HCT116 (cell line): ENCODE measurements around the gene EPHB4. TPM values are rescaled to one million over a fixed set of nuclear protein-coding genes. Genes with fewer than 3 reads are reported as not detected.

ENCODE experiments used
- ATAC-seq: fragments of 200-7000 bp; cut with Tn5 transposase; 2 replicates; pipeline ENCODE4 v1.9.1; 2020; ENCODE audit warnings: mild to moderate bottlenecking, moderate library complexity
- BruUV-seq: library from RNA; stranded (reverse); fragments of 400-500 nt; replicated peaks from 2 replicates; lab custom pipeline; 2021; lab: Mats Ljungman, UMichigan
- CTCF ChIA-PET: fragments of 300-600 bp; sonication (Branson Sonifier 250); formaldehyde crosslinking; loops from one replicate; lab custom pipeline; 2021; ENCODE audit warnings: antibody characterized with exemption; lab: Charles Lee
- POLR2A ChIA-PET: fragments of 300-600, 350-600 bp; sonication (Branson Sonifier 250); formaldehyde crosslinking; loops from one replicate; lab custom pipeline; 2021; ENCODE audit warnings: antibody characterized with exemption; lab: Charles Lee
- RAD21 ChIA-PET, 2 experiments: fragments of 300-600 bp; sonication (Branson Sonifier 250); formaldehyde crosslinking; loops; one replicate each; lab custom pipeline; 2023; ENCODE audit warnings: low total read pairs in 2 of 2; ENCODE audit not compliant: uncharacterized antibody in 2 of 2, unreplicated experiment in 2 of 2, low non-redundant PET in 1 of 2; lab: Charles Lee
- DNase-seq: peaks from one replicate; pipeline ENCODE4 v3.0.0-alpha.2; 2010; ENCODE audit warnings: low read depth, low spot score
- H2AFZ ChIP-seq: fragments of 200-600 bp; shearing (Covaris generic), sonication (generic); 2 replicates; pipeline ENCODE4 v1.6.1; 2017; ENCODE audit warnings: low read depth, mixed run types, mixed read lengths, antibody characterized with exemption, low read length; ENCODE audit not compliant: poor library complexity, severe bottlenecking
- H3K27ac ChIP-seq: 2 replicates; pipeline ENCODE4 v1.5.1; 2012; ENCODE audit warnings: low read depth, low read length
- H3K27me3 ChIP-seq: fragments of 200-600 bp; sonication (generic); 2 replicates; pipeline ENCODE4 v1.6.1; 2016; ENCODE audit warnings: mixed run types, low read length, mixed read lengths; ENCODE audit not compliant: insufficient read depth
- H3K36me3 ChIP-seq, 2 experiments: fragments of 200-500 bp in 1 of 2; fragments of 200-600 bp in 1 of 2; sonication (Bioruptor generic) in 1 of 2; sonication (generic) in 1 of 2; 2 replicates each; pipeline versions ENCODE4 v1.5.1 to v1.6.1; 2014 to 2016; ENCODE audit warnings: low read length in 2 of 2, inconsistent platforms in 1 of 2, mixed read lengths in 1 of 2, mixed run types in 1 of 2; ENCODE audit not compliant: insufficient read depth in 2 of 2, control insufficient read depth in 1 of 2
- H3K4me1 ChIP-seq, 2 experiments: fragments of 200-600 bp in 1 of 2; sonication (generic) in 1 of 2; 2 replicates each; pipeline versions ENCODE4 v1.5.1 to v1.6.1; 2012 to 2017; ENCODE audit warnings: low read length in 2 of 2, inconsistent platforms in 1 of 2, mild to moderate bottlenecking in 1 of 2, mixed read lengths in 1 of 2, mixed run types in 1 of 2, moderate library complexity in 1 of 2; ENCODE audit not compliant: insufficient read depth in 2 of 2, control insufficient read depth in 1 of 2
- H3K4me2 ChIP-seq: fragments of 200-600 bp; sonication (generic); 2 replicates; pipeline ENCODE4 v1.6.1; 2017; ENCODE audit warnings: mixed run types, low read length, mixed read lengths
- H3K4me3 ChIP-seq, 2 experiments: fragments of 200-600 bp in 1 of 2; sonication (generic) in 1 of 2; replicated peaks in 1 of 2; 2 replicates each; pipeline ENCODE4 v1.5.1; 2011 to 2016; ENCODE audit warnings: low read length in 2 of 2, control low read depth in 1 of 2, low read depth in 1 of 2, mild to moderate bottlenecking in 1 of 2, mixed read lengths in 1 of 2, mixed run types in 1 of 2
- H3K79me2 ChIP-seq: fragments of 200-600 bp; sonication (generic); 2 replicates; pipeline ENCODE4 v1.6.1; 2017; ENCODE audit warnings: mild to moderate bottlenecking, mixed run types, low read length, moderate library complexity, mixed read lengths; ENCODE audit not compliant: insufficient read depth
- H3K9ac ChIP-seq: fragments of 200-600 bp; sonication (generic); 2 replicates; pipeline ENCODE4 v1.6.1; 2016; ENCODE audit warnings: low read length, mixed read lengths
- H3K9me2 ChIP-seq: fragments of 200-600 bp; sonication (generic), shearing (Covaris generic); 2 replicates; pipeline ENCODE4 v1.6.1; 2017; ENCODE audit warnings: mixed run types, mild to moderate bottlenecking, moderate library complexity; ENCODE audit not compliant: insufficient read depth
- H3K9me3 ChIP-seq, 2 experiments: fragments of 200-500 bp in 1 of 2; fragments of 200-600 bp in 1 of 2; sonication (Bioruptor generic) in 1 of 2; sonication (generic) in 1 of 2; 2 replicates each; pipeline ENCODE4 v1.6.1; 2014 to 2017; ENCODE audit warnings: low read length in 2 of 2, mixed read lengths in 2 of 2, inconsistent platforms in 1 of 2, low read depth in 1 of 2, mild to moderate bottlenecking in 1 of 2, mixed run types in 1 of 2, moderate library complexity in 1 of 2; ENCODE audit not compliant: control insufficient read depth in 1 of 2, insufficient read depth in 1 of 2
- H4K20me1 ChIP-seq: fragments of 200-600 bp; sonication (generic), shearing (Covaris generic); 2 replicates; pipeline ENCODE4 v1.6.1; 2017; ENCODE audit warnings: mixed run types, mild to moderate bottlenecking, moderate library complexity; ENCODE audit not compliant: insufficient read depth
- ATF3 ChIP-seq: IDR thresholded peaks from 2 replicates; pipeline ENCODE4 v1.6.1; 2012
- CEBPB ChIP-seq: IDR thresholded peaks from 2 replicates; pipeline ENCODE4 v1.6.1; 2012; ENCODE audit warnings: low read depth
- CTCF ChIP-seq, 3 experiments: fragments of 200-600 bp in 1 of 3; sonication (generic) in 1 of 3; IDR thresholded peaks in 2 of 3; conservative IDR thresholded peaks in 1 of 3; 2 replicates each; pipeline ENCODE4 v1.5.1; 2012 to 2017; ENCODE audit warnings: low read depth in 2 of 3, low read length in 2 of 3, antibody characterized with exemption in 1 of 3, borderline replicate concordance in 1 of 3, control low read depth in 1 of 3, mild to moderate bottlenecking in 1 of 3, mixed read lengths in 1 of 3, mixed run types in 1 of 3, moderate library complexity in 1 of 3; ENCODE audit not compliant: insufficient read depth in 1 of 3
- ELF1 ChIP-seq: IDR thresholded peaks from 2 replicates; pipeline ENCODE4 v1.6.1; 2012; ENCODE audit warnings: low read depth, borderline replicate concordance
- FOSL1 ChIP-seq: IDR thresholded peaks from 2 replicates; pipeline ENCODE4 v1.6.1; 2012; ENCODE audit warnings: low read depth
- POLR2A ChIP-seq: IDR thresholded peaks from 2 replicates; pipeline ENCODE4 v1.7.0; 2011; ENCODE audit warnings: borderline replicate concordance; ENCODE audit not compliant: insufficient read depth, insufficient read length; ENCODE audit errors: extremely low read depth
- POLR2AphosphoS5 ChIP-seq: IDR thresholded peaks from 2 replicates; pipeline ENCODE4 v1.6.1; 2011; ENCODE audit warnings: mild to moderate bottlenecking, low read depth, low read length, moderate library complexity
- RAD21 ChIP-seq: IDR thresholded peaks from 2 replicates; pipeline ENCODE4 v1.6.1; 2012; ENCODE audit warnings: low read depth, mild to moderate bottlenecking
- SIN3A ChIP-seq: IDR thresholded peaks from 2 replicates; pipeline ENCODE4 v1.6.1; 2012; ENCODE audit warnings: low read depth
- SRF ChIP-seq: IDR thresholded peaks from 2 replicates; pipeline ENCODE4 v1.6.1; 2012; ENCODE audit warnings: low read depth
- TCF7L2 ChIP-seq: IDR thresholded peaks from 2 replicates; pipeline ENCODE4 v1.7.0; 2011; ENCODE audit warnings: borderline replicate concordance, inconsistent platforms; ENCODE audit not compliant: insufficient read depth, insufficient read length; ENCODE audit errors: extremely low read depth
- ZBTB33 ChIP-seq: IDR thresholded peaks from 2 replicates; pipeline ENCODE4 v1.6.1; 2011; ENCODE audit warnings: mild to moderate bottlenecking, low read length, moderate library complexity; ENCODE audit not compliant: insufficient replicate concordance; ENCODE audit errors: extremely low read depth
- intact Hi-C: fragments of 100-400 bp; cut with micrococcal nuclease; formaldehyde crosslinking; loops from 2 replicates; pipeline ENCODE4 v1.10.0; 2022
- total RNA-seq: library from RNA; stranded (reverse); gene quantifications from one replicate; pipeline ENCODE4 v1.2.1, GENCODE V29; 2021; ENCODE audit not compliant: unreplicated experiment

EPHB4 gene
- total RNA-seq, 1 experiment from 2014 or later, result 61.1 TPM

- POLR2A ChIA-PET, result no interaction called here
- TF ChIP-seq FOSL1 (no peak), RAD21 (no peak), ELF1 (no peak), CTCF (IDR thresholded peaks at IDR 0.05 in 2 of 3, conservative IDR thresholded peaks at IDR 0.05 in 1 of 3; ENCODE audit: borderline replicate concordance in 1 of 3, insufficient read depth in 1 of 3, low read depth in 2 of 3, low read length in 2 of 3) (no peak), ZBTB33 (no peak), POLR2AphosphoS5 (no peak), TCF7L2 (no peak), ATF3 (no peak), CEBPB (no peak), SIN3A (no peak), POLR2A (no peak), SRF (no peak)
- TF ChIP-seq, all 23 proteins: peak for 0
- no peaks in the 10 kb centered on the region for H3K9me3 ChIP-seq
- RAD21 ChIA-PET, result no interaction called here
- no peak overlapping the region for H2AFZ ChIP-seq
- H3K27me3 ChIP-seq, result no peaks in the 10 kb centered on the region
- no TSS peak for BruUV-seq
- H3K4me3 ChIP-seq, result no peak overlapping the region
- H3K27ac ChIP-seq, result no peak overlapping the region
- no peak for DNase-seq
- no peaks in the 10 kb centered on the region for H3K9me2 ChIP-seq
- no peak for ATAC-seq
- H3K36me3 ChIP-seq, result no peaks in the 10 kb centered on the region
- no peaks in the 10 kb centered on the region for H4K20me1 ChIP-seq
- no peak overlapping the region for H3K9ac ChIP-seq
- H3K79me2 ChIP-seq, result no peaks in the 10 kb centered on the region
- CTCF ChIA-PET, result no interaction called here
- no peak overlapping the region for H3K4me2 ChIP-seq
- no peaks in the 10 kb centered on the region for H3K4me1 ChIP-seq
- intact Hi-C loops, result no loop called here
Measured at GRCh38 chr7:100778061-100778621, 49.2 kb downstream of the EPHB4 start.
